ENCODE data around the gene TSSK2.

Gene TSSK2

GRCh38 chr22:19180234-19180633 lies 49.1 kb downstream of the TSSK2 start:
- in situ Hi-C loops (cut with MboI; ENCODE audit: low sequenced_read_pairs), result no loop called here

- in situ Hi-C loops (cut with MboI; ENCODE audit: low sequenced_read_pairs), result no loop called here
These were observed 49.8 kb downstream of the TSSK2 start for GRCh38 chr22:19180740-19181410.

- in situ Hi-C loops (cut with MboI; ENCODE audit: low sequenced_read_pairs), result no loop called here
These were observed 50.8 kb downstream of the TSSK2 start for GRCh38 chr22:19181786-19182471.

Data from HL-60/S4 treated with phorbol 12-myristate 13-acetate at 8.2 ng/mL for 4 days and 3 days (cell line).